HCT116 (cell line): Measurements from ENCODE around the gene PRICKLE1. TPM values are rescaled to one million over a fixed set of nuclear protein-coding genes. Genes with fewer than 3 reads are reported as not detected.

Experiments used
- ATAC-seq: fragments of 200-7000 bp; cut with Tn5 transposase; 2 replicates; pipeline ENCODE4 v1.9.1; 2020; ENCODE audit warnings: mild to moderate bottlenecking, moderate library complexity
- BruUV-seq: library from RNA; stranded (reverse); fragments of 400-500 nt; replicated peaks from 2 replicates; lab custom pipeline; 2021; lab: Mats Ljungman, UMichigan
- CTCF ChIA-PET: fragments of 300-600 bp; sonication (Branson Sonifier 250); formaldehyde crosslinking; loops from one replicate; lab custom pipeline; 2021; ENCODE audit warnings: antibody characterized with exemption; lab: Charles Lee
- POLR2A ChIA-PET: fragments of 300-600, 350-600 bp; sonication (Branson Sonifier 250); formaldehyde crosslinking; loops from one replicate; lab custom pipeline; 2021; ENCODE audit warnings: antibody characterized with exemption; lab: Charles Lee
- RAD21 ChIA-PET, 2 experiments: fragments of 300-600 bp; sonication (Branson Sonifier 250); formaldehyde crosslinking; loops; one replicate each; lab custom pipeline; 2023; ENCODE audit warnings: low total read pairs in 2 of 2; ENCODE audit not compliant: uncharacterized antibody in 2 of 2, unreplicated experiment in 2 of 2, low non-redundant PET in 1 of 2; lab: Charles Lee
- DNase-seq: peaks from one replicate; pipeline ENCODE4 v3.0.0-alpha.2; 2010; ENCODE audit warnings: low read depth, low spot score
- H2AFZ ChIP-seq: fragments of 200-600 bp; shearing (Covaris generic), sonication (generic); 2 replicates; pipeline ENCODE4 v1.6.1; 2017; ENCODE audit warnings: low read depth, mixed run types, mixed read lengths, antibody characterized with exemption, low read length; ENCODE audit not compliant: poor library complexity, severe bottlenecking
- H3K27ac ChIP-seq: 2 replicates; pipeline ENCODE4 v1.5.1; 2012; ENCODE audit warnings: low read depth, low read length
- H3K27me3 ChIP-seq: fragments of 200-600 bp; sonication (generic); 2 replicates; pipeline ENCODE4 v1.6.1; 2016; ENCODE audit warnings: mixed run types, low read length, mixed read lengths; ENCODE audit not compliant: insufficient read depth
- H3K36me3 ChIP-seq, 2 experiments: fragments of 200-500 bp in 1 of 2; fragments of 200-600 bp in 1 of 2; sonication (Bioruptor generic) in 1 of 2; sonication (generic) in 1 of 2; 2 replicates each; pipeline versions ENCODE4 v1.5.1 to v1.6.1; 2014 to 2016; ENCODE audit warnings: low read length in 2 of 2, inconsistent platforms in 1 of 2, mixed read lengths in 1 of 2, mixed run types in 1 of 2; ENCODE audit not compliant: insufficient read depth in 2 of 2, control insufficient read depth in 1 of 2
- H3K4me1 ChIP-seq, 2 experiments: fragments of 200-600 bp in 1 of 2; sonication (generic) in 1 of 2; 2 replicates each; pipeline versions ENCODE4 v1.5.1 to v1.6.1; 2012 to 2017; ENCODE audit warnings: low read length in 2 of 2, inconsistent platforms in 1 of 2, mild to moderate bottlenecking in 1 of 2, mixed read lengths in 1 of 2, mixed run types in 1 of 2, moderate library complexity in 1 of 2; ENCODE audit not compliant: insufficient read depth in 2 of 2, control insufficient read depth in 1 of 2
- H3K4me2 ChIP-seq: fragments of 200-600 bp; sonication (generic); 2 replicates; pipeline ENCODE4 v1.6.1; 2017; ENCODE audit warnings: mixed run types, low read length, mixed read lengths
- H3K4me3 ChIP-seq, 2 experiments: fragments of 200-600 bp in 1 of 2; sonication (generic) in 1 of 2; replicated peaks in 1 of 2; 2 replicates each; pipeline ENCODE4 v1.5.1; 2011 to 2016; ENCODE audit warnings: low read length in 2 of 2, control low read depth in 1 of 2, low read depth in 1 of 2, mild to moderate bottlenecking in 1 of 2, mixed read lengths in 1 of 2, mixed run types in 1 of 2
- H3K79me2 ChIP-seq: fragments of 200-600 bp; sonication (generic); 2 replicates; pipeline ENCODE4 v1.6.1; 2017; ENCODE audit warnings: mild to moderate bottlenecking, mixed run types, low read length, moderate library complexity, mixed read lengths; ENCODE audit not compliant: insufficient read depth
- H3K9ac ChIP-seq: fragments of 200-600 bp; sonication (generic); 2 replicates; pipeline ENCODE4 v1.6.1; 2016; ENCODE audit warnings: low read length, mixed read lengths
- H3K9me2 ChIP-seq: fragments of 200-600 bp; sonication (generic), shearing (Covaris generic); 2 replicates; pipeline ENCODE4 v1.6.1; 2017; ENCODE audit warnings: mixed run types, mild to moderate bottlenecking, moderate library complexity; ENCODE audit not compliant: insufficient read depth
- H3K9me3 ChIP-seq, 2 experiments: fragments of 200-500 bp in 1 of 2; fragments of 200-600 bp in 1 of 2; sonication (Bioruptor generic) in 1 of 2; sonication (generic) in 1 of 2; 2 replicates each; pipeline ENCODE4 v1.6.1; 2014 to 2017; ENCODE audit warnings: low read length in 2 of 2, mixed read lengths in 2 of 2, inconsistent platforms in 1 of 2, low read depth in 1 of 2, mild to moderate bottlenecking in 1 of 2, mixed run types in 1 of 2, moderate library complexity in 1 of 2; ENCODE audit not compliant: control insufficient read depth in 1 of 2, insufficient read depth in 1 of 2
- H4K20me1 ChIP-seq: fragments of 200-600 bp; sonication (generic), shearing (Covaris generic); 2 replicates; pipeline ENCODE4 v1.6.1; 2017; ENCODE audit warnings: mixed run types, mild to moderate bottlenecking, moderate library complexity; ENCODE audit not compliant: insufficient read depth
- EZH2phosphoT487 ChIP-seq: fragments of 200-600 bp; IDR thresholded peaks from 2 replicates; pipeline ENCODE4 v1.6.1; 2018; ENCODE audit warnings: antibody characterized with exemption, borderline replicate concordance
- JUND ChIP-seq: IDR thresholded peaks from 2 replicates; pipeline ENCODE4 v1.6.1; 2012
- POLR2A ChIP-seq: IDR thresholded peaks from 2 replicates; pipeline ENCODE4 v1.7.0; 2011; ENCODE audit warnings: borderline replicate concordance; ENCODE audit not compliant: insufficient read depth, insufficient read length; ENCODE audit errors: extremely low read depth
- POLR2AphosphoS5 ChIP-seq: IDR thresholded peaks from 2 replicates; pipeline ENCODE4 v1.6.1; 2011; ENCODE audit warnings: mild to moderate bottlenecking, low read depth, low read length, moderate library complexity
- SIN3A ChIP-seq: IDR thresholded peaks from 2 replicates; pipeline ENCODE4 v1.6.1; 2012; ENCODE audit warnings: low read depth
- SP1 ChIP-seq: IDR thresholded peaks from 2 replicates; pipeline ENCODE4 v1.6.1; 2012; ENCODE audit warnings: low read depth
- ZNF274 ChIP-seq: fragments of 200-500 bp; sonication (Bioruptor generic); IDR thresholded peaks from 2 replicates; pipeline ENCODE4 v1.6.1; 2014; ENCODE audit warnings: mild to moderate bottlenecking, low read depth, low read length, inconsistent platforms
- intact Hi-C: fragments of 100-400 bp; cut with micrococcal nuclease; formaldehyde crosslinking; loops from 2 replicates; pipeline ENCODE4 v1.10.0; 2022
- total RNA-seq: library from RNA; stranded (reverse); gene quantifications from one replicate; pipeline ENCODE4 v1.2.1, GENCODE V29; 2021; ENCODE audit not compliant: unreplicated experiment
- TF ChIP-seq, protein P1 (sequence below), 3 experiments: fragments of 200-600 bp in 1 of 3; sonication (generic) in 1 of 3; IDR thresholded peaks in 2 of 3; conservative IDR thresholded peaks in 1 of 3; 2 replicates each; pipeline ENCODE4 v1.5.1; 2012 to 2017; ENCODE audit warnings: low read depth in 2 of 3, low read length in 2 of 3, antibody characterized with exemption in 1 of 3, borderline replicate concordance in 1 of 3, control low read depth in 1 of 3, mild to moderate bottlenecking in 1 of 3, mixed read lengths in 1 of 3, mixed run types in 1 of 3, moderate library complexity in 1 of 3; ENCODE audit not compliant: insufficient read depth in 1 of 3

PRICKLE1 gene
- total RNA-seq, 1 experiment from 2014 or later = 1.3 TPM

DNA sequence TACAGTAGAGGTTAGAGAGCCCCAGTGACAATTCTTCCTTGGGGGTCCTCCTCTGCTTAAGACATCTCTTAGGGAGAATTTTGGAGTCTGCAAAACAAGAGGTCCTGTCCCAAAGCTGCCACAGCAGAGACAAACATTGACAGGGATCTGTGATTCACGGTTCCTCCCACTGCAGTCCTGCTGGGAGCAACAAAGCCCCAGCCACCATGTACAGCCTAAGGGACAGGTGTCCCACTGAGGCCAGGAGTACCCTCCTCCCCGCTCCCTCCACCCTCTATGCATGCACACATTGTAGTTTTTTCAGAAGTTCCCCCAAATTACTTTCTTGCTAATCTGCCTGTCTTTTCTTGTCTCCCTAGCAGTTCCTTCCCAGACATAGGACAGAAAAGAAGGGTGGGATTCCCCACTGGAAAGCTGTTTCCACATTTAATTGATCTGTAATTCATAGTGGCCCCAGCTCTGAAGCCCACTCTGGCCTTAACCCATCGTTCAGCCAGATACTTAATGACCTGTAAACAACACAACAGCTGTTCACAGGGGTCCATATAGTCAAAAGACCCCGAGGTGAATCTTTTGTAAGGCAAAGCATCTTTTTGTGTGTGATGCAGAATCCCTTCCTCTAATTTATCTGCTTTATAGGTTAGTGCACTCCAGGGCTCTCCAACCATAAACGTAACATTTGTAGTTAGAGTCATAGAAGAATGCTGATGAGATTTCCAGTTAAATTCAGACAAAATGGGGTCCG is 13.9 kb upstream of the PRICKLE1 start:
- Histone ChIP-seq H3K4me3 (no peak overlapping the region), H3K9me2 (no peaks in the 10 kb centered on the region), H3K27ac (no peak overlapping the region), H3K9ac (no peak overlapping the region), H4K20me1 (no peaks in the 10 kb centered on the region), H3K4me2 (no peak overlapping the region), H3K27me3 (no peaks in the 10 kb centered on the region), H2AFZ (no peak overlapping the region), H3K4me1 (no peaks in the 10 kb centered on the region), H3K9me3 (no peaks in the 10 kb centered on the region), H3K79me2 (no peaks in the 10 kb centered on the region), H3K36me3 (no peaks in the 10 kb centered on the region)
- no peak for ATAC-seq
- CTCF ChIA-PET = no interaction called here
- DNase-seq = no peak
- TF ChIP-seq EZH2phosphoT487 (no peak), SIN3A (no peak), POLR2A (no peak), ZNF274 (no peak), JUND (no peak), POLR2AphosphoS5 (no peak), SP1 (no peak)
- TF ChIP-seq, protein P1, sequence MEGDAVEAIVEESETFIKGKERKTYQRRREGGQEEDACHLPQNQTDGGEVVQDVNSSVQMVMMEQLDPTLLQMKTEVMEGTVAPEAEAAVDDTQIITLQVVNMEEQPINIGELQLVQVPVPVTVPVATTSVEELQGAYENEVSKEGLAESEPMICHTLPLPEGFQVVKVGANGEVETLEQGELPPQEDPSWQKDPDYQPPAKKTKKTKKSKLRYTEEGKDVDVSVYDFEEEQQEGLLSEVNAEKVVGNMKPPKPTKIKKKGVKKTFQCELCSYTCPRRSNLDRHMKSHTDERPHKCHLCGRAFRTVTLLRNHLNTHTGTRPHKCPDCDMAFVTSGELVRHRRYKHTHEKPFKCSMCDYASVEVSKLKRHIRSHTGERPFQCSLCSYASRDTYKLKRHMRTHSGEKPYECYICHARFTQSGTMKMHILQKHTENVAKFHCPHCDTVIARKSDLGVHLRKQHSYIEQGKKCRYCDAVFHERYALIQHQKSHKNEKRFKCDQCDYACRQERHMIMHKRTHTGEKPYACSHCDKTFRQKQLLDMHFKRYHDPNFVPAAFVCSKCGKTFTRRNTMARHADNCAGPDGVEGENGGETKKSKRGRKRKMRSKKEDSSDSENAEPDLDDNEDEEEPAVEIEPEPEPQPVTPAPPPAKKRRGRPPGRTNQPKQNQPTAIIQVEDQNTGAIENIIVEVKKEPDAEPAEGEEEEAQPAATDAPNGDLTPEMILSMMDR (IDR thresholded peaks at IDR 0.05 in 2 of 3, conservative IDR thresholded peaks at IDR 0.05 in 1 of 3; ENCODE audit: borderline replicate concordance in 1 of 3, insufficient read depth in 1 of 3, low read depth in 2 of 3, low read length in 2 of 3) = no peak
- intact Hi-C loops = no loop called here
- BruUV-seq = no TSS peak
- POLR2A ChIA-PET = no interaction called here
- RAD21 ChIA-PET = no interaction called here
